Transverse colon (tissue), 4 donors: ENCODE data around the gene STIM1. TPM values are rescaled to one million over a fixed set of nuclear protein-coding genes. Genes with fewer than 3 reads are reported as not detected.

Source experiments
- DNase-seq: peaks from one replicate; pipeline ENCODE4 v3.0.0-alpha.2; 2019
- H3K27ac ChIP-seq, 4 donors: fragments of 200-600 bp; sonication (generic); 2 replicates each; pipeline ENCODE4 v1.5.1; 2016 to 2018; ENCODE audit warnings: inconsistent platforms in 4 of 4
- H3K27me3 ChIP-seq: fragments of 200-600 bp; sonication (generic); 2 replicates; pipeline ENCODE4 v1.5.1; 2017; ENCODE audit warnings: inconsistent platforms
- H3K36me3 ChIP-seq, 4 donors: fragments of 200-600 bp; sonication (generic); 2 replicates each; pipeline ENCODE4 v1.5.1; 2017 to 2019; ENCODE audit warnings: inconsistent platforms in 4 of 4
- H3K4me1 ChIP-seq, 4 donors: fragments of 200-600 bp; sonication (generic); 2 replicates each; pipeline ENCODE4 v1.5.1; 2017 to 2020; ENCODE audit warnings: inconsistent platforms in 4 of 4
- H3K4me3 ChIP-seq, 4 donors: fragments of 200-600 bp; sonication (generic); 1 replicate in 1 of 4; 2 replicates in 3 of 4; pipeline versions ENCODE4 v1.5.1 to v1.6.1; 2017 to 2019; ENCODE audit warnings: inconsistent platforms in 4 of 4
- H3K9me3 ChIP-seq, 2 donors: fragments of 200-600 bp; sonication (generic); 2 replicates each; pipeline ENCODE4 v1.5.1; 2017 to 2019; ENCODE audit warnings: inconsistent platforms in 2 of 2
- EP300 ChIP-seq: sonication (generic); formaldehyde crosslinking; IDR thresholded peaks from one replicate; pipeline ENCODE4 v1.6.1; 2017; ENCODE audit warnings: antibody characterized with exemption, low read depth
- POLR2A ChIP-seq: fragments of 450-650 bp; IDR thresholded peaks from one replicate; pipeline ENCODE4 v1.6.1; 2016; ENCODE audit warnings: antibody characterized with exemption, mild to moderate bottlenecking, moderate library complexity
- POLR2AphosphoS5 ChIP-seq, 3 donors: sonication (generic); formaldehyde crosslinking; IDR thresholded peaks; one replicate each; pipeline ENCODE4 v1.6.1; 2016; ENCODE audit warnings: antibody characterized with exemption in 3 of 3
- WGBS, 2 donors: methylation state at CpG; one replicate each; pipeline ENCODE4 v1.1.5; 2018; ENCODE audit warnings: low coverage in 1 of 2; 5-methylcytosine and 5-hydroxymethylcytosine counted together
- in situ Hi-C, 4 donors: fragments of 200-750 bp; cut with MboI; loops; one replicate each; pipeline versions ENCODE4 v1.15.0 to v1.15.1; 2017; ENCODE audit warnings: low sequenced_read_pairs in 3 of 4, low pct_ligation_motif_present in 1 of 4, low pct_unique_long_range_greater_than_20kb in 1 of 4
- intact Hi-C: fragments of 100-400 bp; cut with DNase I; formaldehyde crosslinking; loops from one replicate; pipeline ENCODE4 v1.15.1; 2023; ENCODE audit warnings: low total_unique reads
- total RNA-seq, 4 donors: library from RNA; depleted of rRNA; stranded (reverse); fragments of >200 nt; gene quantifications; one replicate each; pipeline ENCODE4 v1.1.0, GENCODE V29; 2016
- TF ChIP-seq, protein P1 (sequence below), 5 experiments: fragments of 200-600 bp in 3 of 5; fragments of 450-650 bp in 2 of 5; sonication (generic) in 3 of 5; IDR thresholded peaks; 1 replicate in 2 of 5; 2 replicates in 3 of 5; pipeline ENCODE4 v1.5.1; 2016 to 2017; ENCODE audit warnings: antibody characterized with exemption in 5 of 5, inconsistent platforms in 3 of 5, mild to moderate bottlenecking in 2 of 5, moderate library complexity in 1 of 5

Gene STIM1
- total RNA-seq, 4 donors from 2014 or later, result 41.2 to 79.3 (median 48.0) TPM

DNA sequence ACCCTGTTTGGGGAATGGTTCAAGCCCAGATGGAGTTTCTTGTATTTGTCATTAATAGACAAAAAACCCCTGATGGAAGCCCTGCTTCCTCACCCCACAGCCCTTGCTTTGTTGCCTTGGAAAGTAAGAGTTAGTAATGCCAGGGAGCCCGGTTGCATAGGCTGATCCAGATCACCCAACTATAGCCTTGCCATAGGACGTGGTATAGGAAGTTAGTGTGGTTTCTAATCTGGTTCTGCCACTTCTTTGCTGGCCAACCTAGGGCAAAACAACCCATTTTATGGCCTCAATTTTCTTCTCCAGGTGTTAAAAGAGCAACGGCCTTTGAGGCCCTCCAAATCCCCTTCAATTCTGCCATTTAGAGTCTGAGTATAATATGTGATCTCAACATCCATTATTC lies 97.9 kb downstream of the STIM1 start:
- in situ Hi-C loops (loop anchor here in 1 of 4 donors (25.0 kb wide), 1 partner anchor 91 kb away; the partner anchor contains the start of gene STIM1), intact Hi-C loops (no loop called here)
- H3K9me3 ChIP-seq, result no peaks in the 10 kb centered on the region
- WGBS, 2 donors, result 78 to 83% methylated on average over 3 of the region's 3 CpGs
- H3K36me3 ChIP-seq, result no peaks in the 10 kb centered on the region
- no peak overlapping the region for H3K4me3 ChIP-seq
- H3K27me3 ChIP-seq, result no peaks in the 10 kb centered on the region
- H3K27ac ChIP-seq, result no peak overlapping the region
- DNase-seq, result no peak
- H3K4me1 ChIP-seq, result peaks cover 6 to 38% (median 10%) of the 10 kb centered on the region in 4 donors
- no peak for TF ChIP-seq POLR2AphosphoS5 (IDR thresholded peaks at IDR 0.05)
- TF ChIP-seq EP300, result no peak
- TF ChIP-seq POLR2A, result no peak
- TF ChIP-seq, protein P1, sequence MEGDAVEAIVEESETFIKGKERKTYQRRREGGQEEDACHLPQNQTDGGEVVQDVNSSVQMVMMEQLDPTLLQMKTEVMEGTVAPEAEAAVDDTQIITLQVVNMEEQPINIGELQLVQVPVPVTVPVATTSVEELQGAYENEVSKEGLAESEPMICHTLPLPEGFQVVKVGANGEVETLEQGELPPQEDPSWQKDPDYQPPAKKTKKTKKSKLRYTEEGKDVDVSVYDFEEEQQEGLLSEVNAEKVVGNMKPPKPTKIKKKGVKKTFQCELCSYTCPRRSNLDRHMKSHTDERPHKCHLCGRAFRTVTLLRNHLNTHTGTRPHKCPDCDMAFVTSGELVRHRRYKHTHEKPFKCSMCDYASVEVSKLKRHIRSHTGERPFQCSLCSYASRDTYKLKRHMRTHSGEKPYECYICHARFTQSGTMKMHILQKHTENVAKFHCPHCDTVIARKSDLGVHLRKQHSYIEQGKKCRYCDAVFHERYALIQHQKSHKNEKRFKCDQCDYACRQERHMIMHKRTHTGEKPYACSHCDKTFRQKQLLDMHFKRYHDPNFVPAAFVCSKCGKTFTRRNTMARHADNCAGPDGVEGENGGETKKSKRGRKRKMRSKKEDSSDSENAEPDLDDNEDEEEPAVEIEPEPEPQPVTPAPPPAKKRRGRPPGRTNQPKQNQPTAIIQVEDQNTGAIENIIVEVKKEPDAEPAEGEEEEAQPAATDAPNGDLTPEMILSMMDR (IDR thresholded peaks at IDR 0.05), result no peak

DNA sequence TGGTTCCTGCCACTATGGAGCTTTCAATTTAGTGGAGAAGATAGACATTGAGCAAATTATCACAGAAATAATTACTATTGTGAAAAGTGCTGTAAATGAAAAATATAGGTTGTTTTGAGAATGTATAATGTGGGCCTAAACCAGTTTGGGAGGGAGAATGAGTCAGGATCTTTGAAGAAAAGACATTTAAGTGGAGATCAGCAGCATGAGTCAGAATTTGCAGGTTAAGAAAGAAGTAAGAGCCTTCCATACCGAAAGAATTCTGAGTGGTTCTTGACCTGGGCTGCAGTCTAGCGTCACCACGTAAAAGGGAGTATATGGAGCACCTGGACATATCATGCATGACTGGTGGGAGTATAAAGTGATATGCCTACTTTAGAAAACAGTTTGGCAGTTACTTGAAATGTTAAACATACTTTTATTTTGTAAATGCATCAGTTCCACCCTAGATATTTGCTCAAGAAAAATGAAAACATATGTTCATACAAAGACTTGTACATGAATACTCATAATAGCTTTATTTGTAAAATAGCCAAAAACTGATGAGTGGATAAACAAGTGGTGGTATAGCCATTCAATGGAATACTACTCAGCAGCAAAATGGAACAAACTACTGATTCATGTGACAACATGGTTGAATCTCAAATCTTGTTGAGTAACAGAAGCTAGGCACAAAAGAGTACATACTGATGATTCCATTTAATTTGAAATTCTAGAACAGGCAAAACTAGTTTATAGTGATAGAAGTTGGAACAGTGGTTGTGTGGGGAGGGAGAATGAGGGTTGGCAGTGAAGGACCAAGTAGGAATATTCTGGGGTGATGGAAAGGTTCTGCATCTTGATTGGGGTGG lies 99.2 kb downstream of the STIM1 start:
- H3K27me3 ChIP-seq, result no peaks in the 10 kb centered on the region
- no peak for DNase-seq
- TF ChIP-seq POLR2AphosphoS5 (IDR thresholded peaks at IDR 0.05) (no peak), POLR2A (no peak), EP300 (no peak)
- TF ChIP-seq, protein P1 (IDR thresholded peaks at IDR 0.05), result no peak
- 92 to 100% methylated on average over 3 of the region's 3 CpGs for WGBS, 2 donors
- no peak overlapping the region for H3K27ac ChIP-seq
- H3K4me1 ChIP-seq, result peaks cover 6 to 28% (median 8%) of the 10 kb centered on the region in 4 donors
- no peaks in the 10 kb centered on the region for H3K9me3 ChIP-seq
- intact Hi-C loops, result no loop called here
- no peaks in the 10 kb centered on the region for H3K36me3 ChIP-seq
- in situ Hi-C loops, result loop anchor here in 1 of 4 donors (25.0 kb wide), 1 partner anchor 92 kb away; the partner anchor contains the start of gene STIM1
- no peak overlapping the region for H3K4me3 ChIP-seq

DNA sequence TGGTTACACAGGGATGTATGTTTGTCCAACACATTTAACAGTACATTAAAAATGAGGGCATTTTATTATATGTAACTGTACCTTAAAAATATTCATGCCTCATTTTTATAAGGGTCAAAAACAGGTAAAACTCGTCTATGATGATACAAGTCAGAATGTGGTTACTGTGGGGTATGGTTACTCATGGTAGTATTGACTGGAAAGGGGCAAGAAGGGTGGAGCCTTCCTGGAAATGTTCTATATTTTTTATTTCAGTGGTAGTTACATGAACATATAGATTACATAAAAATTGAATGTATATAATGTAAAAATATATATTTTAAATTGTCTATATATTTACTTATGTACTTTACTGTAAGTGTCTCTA lies 99.8 kb downstream of the STIM1 start:
- no peak for TF ChIP-seq POLR2AphosphoS5 (IDR thresholded peaks at IDR 0.05)
- TF ChIP-seq EP300, result no peak
- TF ChIP-seq, protein P1 (IDR thresholded peaks at IDR 0.05), result no peak
- TF ChIP-seq POLR2A, result no peak
- Histone ChIP-seq H3K4me3 (no peak overlapping the region), H3K9me3 (no peaks in the 10 kb centered on the region), H3K4me1 (peaks cover 4 to 22% (median 8%) of the 10 kb centered on the region in 4 donors), H3K36me3 (no peaks in the 10 kb centered on the region), H3K27me3 (no peaks in the 10 kb centered on the region), H3K27ac (no peak overlapping the region)
- 65 to 67% methylated on average over 1 of the region's 1 CpG for WGBS, 2 donors
- in situ Hi-C loops (loop anchor here in 1 of 4 donors (25.0 kb wide), 1 partner anchor 93 kb away; the partner anchor contains the start of gene STIM1), intact Hi-C loops (no loop called here)
- no peak for DNase-seq

DNA sequence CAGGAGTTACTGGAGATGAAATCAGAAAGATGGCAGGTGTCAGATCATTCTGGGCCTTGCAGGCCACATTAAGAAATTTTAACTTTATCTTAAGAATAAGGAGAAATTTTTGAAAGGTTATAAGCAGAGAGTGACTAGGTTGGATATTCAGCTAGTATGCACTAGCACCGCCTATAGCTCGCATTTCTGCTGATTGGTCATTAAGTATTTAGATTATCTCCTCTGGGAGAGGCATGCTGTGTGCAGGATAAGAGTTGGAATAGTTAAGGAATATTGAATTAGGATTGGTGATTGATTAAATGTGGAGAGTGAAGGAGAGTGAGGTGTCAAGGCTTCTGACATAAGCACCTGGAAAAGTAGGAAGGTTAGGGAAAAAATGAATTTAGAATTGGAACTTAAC lies 100.6 kb downstream of the STIM1 start:
- in situ Hi-C loops (loop anchor here in 1 of 4 donors (25.0 kb wide), 1 partner anchor 94 kb away; the partner anchor contains the start of gene STIM1), intact Hi-C loops (no loop called here)
- TF ChIP-seq, protein P1 (IDR thresholded peaks at IDR 0.05), result no peak
- TF ChIP-seq EP300 (no peak), POLR2AphosphoS5 (IDR thresholded peaks at IDR 0.05) (no peak), POLR2A (no peak)
- H3K4me3 ChIP-seq, result no peak overlapping the region
- no peak for DNase-seq
- no peaks in the 10 kb centered on the region for H3K36me3 ChIP-seq
- no peaks in the 10 kb centered on the region for H3K27me3 ChIP-seq
- peaks cover under 1 to 14% (median 5%) of the 10 kb centered on the region in 4 donors for H3K4me1 ChIP-seq
- H3K9me3 ChIP-seq, result no peaks in the 10 kb centered on the region
- 95% methylated on average over 2 of the region's 2 CpGs; no CpG with 5 or more reads in 1 of the 2 donors for WGBS, 2 donors
- H3K27ac ChIP-seq, result no peak overlapping the region
